Muscle of leg (tissue), 16 donors: Measurements from ENCODE around the gene TANC2. TPM values are rescaled to one million over a fixed set of nuclear protein-coding genes. Genes with fewer than 3 reads are reported as not detected.

ENCODE experiments used
- DNase-seq: peaks from one replicate; pipeline ENCODE4 v3.0.0; 2013
- H3K27ac ChIP-seq: one replicate; pipeline ENCODE4 v1.5.1; 2013; ENCODE audit warnings: mild to moderate bottlenecking, low read length, control low read depth
- H3K27me3 ChIP-seq: one replicate; pipeline ENCODE4 v1.6.1; 2013; ENCODE audit warnings: low read length; ENCODE audit not compliant: control insufficient read depth, insufficient read depth
- H3K36me3 ChIP-seq: one replicate; pipeline ENCODE4 v1.6.1; 2013; ENCODE audit warnings: low read length; ENCODE audit not compliant: control insufficient read depth, insufficient read depth
- H3K4me1 ChIP-seq: one replicate; pipeline ENCODE4 v1.6.1; 2013; ENCODE audit warnings: low read length; ENCODE audit not compliant: control insufficient read depth, insufficient read depth
- H3K4me3 ChIP-seq: one replicate; pipeline ENCODE4 v1.5.1; 2013; ENCODE audit warnings: low read length, control low read depth
- H3K9me3 ChIP-seq: replicated peaks from 2 replicates; pipeline ENCODE4 v1.6.1; 2013; ENCODE audit warnings: low read depth, low read length; ENCODE audit not compliant: control insufficient read depth
- WGBS: methylation state at CpG from one replicate; pipeline ENCODE4 v1.1.5; 2013; ENCODE audit warnings: missing lambda C conversion rate; ENCODE audit not compliant: insufficient coverage; 5-methylcytosine and 5-hydroxymethylcytosine counted together
- long read RNA-seq, 11 donors: transcript quantifications; one replicate each; lab custom pipeline, GENCODE V29; 2026
- polyA plus RNA-seq, 8 donors: library from polyadenylated mRNA; unstranded; fragments of 120-200 nt; gene quantifications; one replicate each; pipeline versions ENCODE4 v1.2.1 to v1.2.3, GENCODE V29; 2013; ENCODE audit warnings: inconsistent platforms in 1 of 8, low replicate concordance in 1 of 8; ENCODE audit not compliant: insufficient read length in 8 of 8, insufficient read depth in 1 of 8
- total RNA-seq: library from RNA; stranded (reverse); fragments of 120-200 nt; gene quantifications from one replicate; pipeline ENCODE4 v1.2.4, GENCODE V29; 2013

Gene TANC2
- total RNA-seq (52.8 TPM), polyA plus RNA-seq (10 to 100 TPM; 22.6 to 42.7 (median 35.2) TPM)
- long read RNA-seq, donor 1, partial matches to known transcripts = 5 of 5 reads
- long read RNA-seq, donor 1, other reads (novel, unspliced or antisense) = 0 of 5 reads
- long read RNA-seq, donor 2 = 0 reads
- long read RNA-seq, donor 3, partial matches to known transcripts = 5 of 5 reads
- long read RNA-seq, donor 3, other reads (novel, unspliced or antisense) = 0 of 5 reads
- long read RNA-seq, donor 4, partial matches to known transcripts = 7 of 7 reads
- long read RNA-seq, donor 4, other reads (novel, unspliced or antisense) = 0 of 7 reads
- long read RNA-seq, donor 5, full-length matches to known transcripts = 1 of 1 reads
- long read RNA-seq, donor 5, partial matches to known transcripts = 0 of 1 reads
- long read RNA-seq, donor 5, other reads (novel, unspliced or antisense) = 0 of 1 reads
- long read RNA-seq, donor 6 = 0 reads
- long read RNA-seq, donor 7 = 0 reads
- long read RNA-seq, donor 8, full-length matches to known transcripts = 3 of 3 reads
- long read RNA-seq, donor 8, partial matches to known transcripts = 0 of 3 reads
- long read RNA-seq, donor 8, other reads (novel, unspliced or antisense) = 0 of 3 reads
- long read RNA-seq, donor 9, partial matches to known transcripts = 16 of 16 reads
- long read RNA-seq, donor 9, other reads (novel, unspliced or antisense) = 0 of 16 reads
- long read RNA-seq, donor 10, full-length matches to known transcripts = 6 of 6 reads
- long read RNA-seq, donor 10, partial matches to known transcripts = 0 of 6 reads
- long read RNA-seq, donor 10, other reads (novel, unspliced or antisense) = 0 of 6 reads
- long read RNA-seq, donor 11 = 0 reads

DNA sequence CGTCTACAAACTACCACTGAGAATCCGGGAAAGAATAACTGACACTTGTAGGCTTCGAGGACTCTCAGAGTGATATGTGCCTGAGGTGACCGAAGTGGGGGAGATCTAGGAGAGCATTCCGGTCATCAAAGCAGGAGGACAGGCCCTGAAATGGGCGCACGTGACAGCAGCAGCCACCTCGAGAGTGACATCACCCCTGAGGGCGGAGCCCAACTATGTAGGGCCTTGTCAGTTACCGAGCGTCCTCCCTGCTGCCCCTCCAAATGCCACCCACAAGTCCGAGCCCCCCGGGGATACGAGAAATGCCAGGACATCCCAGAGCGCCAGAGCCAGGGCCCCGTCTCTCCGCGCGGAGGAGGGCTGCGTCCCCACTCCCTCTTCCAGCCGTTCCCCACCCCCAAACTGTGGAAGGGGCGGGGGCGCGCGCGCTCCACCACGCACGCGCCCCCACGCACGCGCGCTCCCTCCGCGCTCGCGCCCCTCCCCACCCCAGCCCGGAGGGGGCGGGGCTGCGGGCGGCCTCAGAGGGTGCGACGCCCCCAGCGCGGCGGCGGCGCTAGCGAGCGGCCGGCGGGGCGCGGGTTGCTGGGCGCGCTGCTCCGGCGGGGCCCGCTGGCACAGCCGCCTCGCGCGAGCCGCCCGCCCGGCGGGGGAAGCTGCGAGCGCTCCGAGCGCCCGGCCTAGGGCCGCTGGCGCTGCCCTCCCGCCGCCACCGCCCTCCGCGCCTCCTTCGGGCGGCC, at the start of gene TANC2:
Gene TANC2, plus strand, starts transcription at position 550 of the 740 bp plus-strand sequence. CDS start 43,325 bp downstream, outside the sequence.
- peak; percentile 94 for DNase-seq
- peak within 1 kb of the TSS; percentile 92 for H3K27ac ChIP-seq
- peaks cover 12% of the 10 kb centered on the region for H3K4me1 ChIP-seq
- no peaks in the 10 kb centered on the region for H3K27me3 ChIP-seq
- H3K4me3 ChIP-seq = peak within 1 kb of the TSS; percentile 96
- H3K9me3 ChIP-seq = no peaks in the 10 kb centered on the region
- H3K36me3 ChIP-seq = no peaks in the 10 kb centered on the region
- WGBS = under 1% methylated on average over 75 of the region's 81 CpGs

GRCh38 chr17:62916684-62917571, 49.1 kb upstream of the TANC2 start:
- peak; percentile 40 for DNase-seq
- peak overlapping the region; percentile 21 for H3K27ac ChIP-seq
- H3K36me3 ChIP-seq = no peaks in the 10 kb centered on the region
- H3K4me1 ChIP-seq = peaks cover 6% of the 10 kb centered on the region
- H3K27me3 ChIP-seq = no peaks in the 10 kb centered on the region
- no CpG with 5 or more reads among the region's 9 CpGs for WGBS
- H3K9me3 ChIP-seq = no peaks in the 10 kb centered on the region
- no peak overlapping the region for H3K4me3 ChIP-seq

GRCh38 chr17:62919388-62919787, 46.6 kb upstream of the TANC2 start:
- Histone ChIP-seq H3K36me3 (no peaks in the 10 kb centered on the region), H3K27me3 (no peaks in the 10 kb centered on the region), H3K4me3 (no peak overlapping the region), H3K4me1 (peaks cover 6% of the 10 kb centered on the region), H3K9me3 (no peaks in the 10 kb centered on the region), H3K27ac (no peak overlapping the region)
- no peak for DNase-seq
- WGBS = 29% methylated on average over 1 of the region's 1 CpG

DNA sequence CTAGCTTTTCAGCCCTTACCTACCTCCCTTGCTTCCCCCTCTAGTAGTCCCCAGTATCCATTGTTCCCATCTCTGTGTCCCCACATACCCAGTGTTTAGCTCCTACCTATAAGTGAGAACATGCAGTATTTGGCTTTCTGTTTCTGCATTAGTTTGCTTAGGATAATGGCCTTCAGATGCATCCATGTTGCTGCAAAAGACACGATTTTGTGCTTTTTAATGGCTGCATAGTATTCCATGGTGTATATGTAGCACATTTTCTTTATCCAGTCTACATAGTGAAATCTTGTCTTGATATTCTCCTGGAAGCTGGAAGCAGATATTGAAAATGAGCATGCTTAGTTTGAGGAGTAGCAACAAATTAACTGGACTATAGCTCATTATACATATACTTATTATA, 45.7 kb upstream of the TANC2 start:
- DNase-seq = no peak
- Histone ChIP-seq H3K36me3 (no peaks in the 10 kb centered on the region), H3K4me3 (no peak overlapping the region), H3K4me1 (peaks cover 6% of the 10 kb centered on the region), H3K9me3 (no peaks in the 10 kb centered on the region), H3K27me3 (no peaks in the 10 kb centered on the region), H3K27ac (no peak overlapping the region)
- no CpG with 5 or more reads among the region's 1 CpG for WGBS

DNA sequence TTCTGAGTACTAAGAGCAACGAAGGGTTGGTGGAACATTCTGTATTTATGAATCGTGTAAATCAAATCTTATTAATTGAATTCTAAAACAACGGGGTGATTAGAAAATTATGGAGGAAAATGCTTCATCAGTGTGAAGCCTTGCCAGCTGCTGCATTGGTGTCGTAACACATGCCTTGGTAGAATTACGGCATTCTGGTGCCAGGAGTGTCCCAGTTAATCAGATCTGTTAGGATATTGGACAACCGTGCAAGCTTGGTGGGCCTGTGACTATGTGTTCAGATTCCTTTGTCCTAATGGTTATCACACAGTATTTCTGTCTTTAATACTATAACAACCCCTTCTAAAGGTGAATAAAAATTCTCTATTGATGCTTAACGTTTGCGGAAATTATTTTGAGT, 44.2 kb upstream of the TANC2 start:
- DNase-seq = peak; percentile 10
- no peaks in the 10 kb centered on the region for H3K9me3 ChIP-seq
- 88% methylated on average over 4 of the region's 8 CpGs for WGBS
- no peaks in the 10 kb centered on the region for H3K36me3 ChIP-seq
- no peak overlapping the region for H3K27ac ChIP-seq
- no peaks in the 10 kb centered on the region for H3K27me3 ChIP-seq
- H3K4me3 ChIP-seq = no peak overlapping the region
- peaks cover 5% of the 10 kb centered on the region for H3K4me1 ChIP-seq

DNA sequence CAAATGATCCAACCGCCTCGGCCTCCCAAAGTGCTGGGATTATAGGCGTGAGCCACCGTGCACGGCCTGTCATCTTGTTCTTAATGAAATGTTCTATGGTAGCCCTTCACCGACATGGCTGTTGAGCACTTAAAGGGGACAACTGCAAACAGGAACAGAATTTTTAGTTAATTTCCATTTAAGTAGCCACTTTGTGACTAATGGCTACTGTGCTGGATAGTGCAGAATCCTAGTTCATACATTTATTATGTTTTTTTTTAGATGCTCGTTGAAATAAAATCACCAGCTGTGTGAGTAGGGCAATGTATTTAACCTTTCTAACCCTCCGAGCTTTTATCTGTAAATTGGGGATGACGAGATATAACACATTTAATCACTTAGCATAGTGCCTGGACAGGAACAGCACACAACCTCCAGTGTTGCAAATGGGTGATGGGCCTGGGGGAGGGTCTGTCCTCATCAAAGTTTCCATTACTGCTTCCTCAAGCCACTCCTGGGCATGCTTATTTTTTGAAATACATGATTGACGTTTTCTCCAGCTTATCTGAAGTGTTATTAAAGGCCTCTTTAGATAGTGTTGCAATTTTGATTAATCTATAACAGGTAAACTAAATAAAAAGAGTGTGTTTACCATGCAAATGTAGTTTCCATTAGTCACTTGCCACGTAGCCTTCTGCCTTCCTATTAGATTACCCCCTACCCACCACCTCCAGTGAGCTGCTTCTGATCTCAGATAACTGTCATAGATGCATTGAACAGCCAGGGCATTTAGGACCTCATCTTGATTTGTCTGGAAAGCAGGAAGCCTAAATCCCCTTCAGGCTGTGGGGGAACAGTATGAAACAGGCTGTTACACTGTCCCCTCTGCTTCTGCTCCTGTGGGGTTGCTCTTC, 42.5 kb upstream of the TANC2 start:
- Histone ChIP-seq H3K27ac (no peak overlapping the region), H3K27me3 (no peaks in the 10 kb centered on the region), H3K4me1 (no peaks in the 10 kb centered on the region), H3K36me3 (no peaks in the 10 kb centered on the region), H3K4me3 (no peak overlapping the region), H3K9me3 (no peaks in the 10 kb centered on the region)
- 66% methylated on average over 2 of the region's 11 CpGs for WGBS
- DNase-seq = no peak

DNA sequence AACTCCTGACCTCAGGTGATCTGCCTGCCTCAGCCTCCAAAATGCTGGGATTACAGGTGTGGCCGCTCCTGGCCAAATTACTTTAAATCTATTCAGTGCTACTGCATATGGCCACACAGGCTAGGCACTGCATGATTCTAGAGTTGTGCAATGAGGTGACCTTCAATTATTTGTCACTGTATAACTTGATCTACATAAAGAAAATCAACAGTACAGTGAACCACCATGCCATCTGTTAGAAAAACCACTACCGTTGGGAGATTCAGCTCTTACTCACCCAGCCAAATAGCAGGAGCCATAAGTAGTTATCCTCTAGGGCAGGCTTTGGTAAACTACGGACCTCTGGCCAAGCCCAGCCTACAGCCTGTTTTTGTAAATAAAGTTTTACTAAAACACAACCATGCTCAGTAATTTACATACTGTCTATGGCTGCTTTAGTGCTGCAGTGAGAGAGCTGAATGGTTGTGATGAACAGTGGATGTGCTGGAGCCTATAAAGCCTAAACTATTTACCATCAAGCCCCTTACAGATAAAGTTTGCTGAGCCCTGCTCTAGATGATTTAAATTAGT, 40.7 kb upstream of the TANC2 start:
- Histone ChIP-seq H3K27me3 (no peaks in the 10 kb centered on the region), H3K4me3 (no peak overlapping the region), H3K27ac (no peak overlapping the region), H3K9me3 (no peaks in the 10 kb centered on the region), H3K4me1 (no peaks in the 10 kb centered on the region), H3K36me3 (no peaks in the 10 kb centered on the region)
- DNase-seq = no peak
- 63% methylated on average over 1 of the region's 3 CpGs for WGBS

GRCh38 chr17:62927083-62927482, 39.0 kb upstream of the TANC2 start:
- no peak for DNase-seq
- Histone ChIP-seq H3K36me3 (no peaks in the 10 kb centered on the region), H3K27ac (no peak overlapping the region), H3K4me3 (no peak overlapping the region), H3K27me3 (no peaks in the 10 kb centered on the region), H3K9me3 (no peaks in the 10 kb centered on the region), H3K4me1 (no peaks in the 10 kb centered on the region)
- WGBS = no CpG with 5 or more reads among the region's 6 CpGs
